H1 (cell line): ENCODE measurements around the gene SLC46A3. TPM values are rescaled to one million over a fixed set of nuclear protein-coding genes. Genes with fewer than 3 reads are reported as not detected.

Experiments used
- JUND ChIP-seq: IDR thresholded peaks from 2 replicates; pipeline ENCODE4 v1.6.1; 2011; ENCODE audit warnings: mild to moderate bottlenecking, improper control_type of control experiment, low read length
- NANOG ChIP-seq: IDR thresholded peaks from 2 replicates; pipeline ENCODE4 v1.6.1; 2011; ENCODE audit warnings: low read length, low read depth, mild to moderate bottlenecking, inconsistent platforms; ENCODE audit not compliant: insufficient read depth, poor library complexity, severe bottlenecking
- POLR2A ChIP-seq, 2 experiments: IDR thresholded peaks; 1 replicate in 1 of 2; 2 replicates in 1 of 2; pipeline ENCODE4 v1.6.1; 2011; ENCODE audit warnings: low read depth in 2 of 2, low read length in 2 of 2, mild to moderate bottlenecking in 2 of 2; ENCODE audit errors: control extremely low read depth in 1 of 2
- RNF2 ChIP-seq: fragments of 200-900, 300-1000 bp; sonication (generic); IDR thresholded peaks from 2 replicates; pipeline ENCODE4 v1.7.1; 2016; ENCODE audit warnings: borderline replicate concordance, low read depth, mild to moderate bottlenecking, antibody characterized with exemption, low read length; ENCODE audit not compliant: poor library complexity, severe bottlenecking; ENCODE audit errors: missing control alignments
- polyA plus RNA-seq, 7 experiments: library from polyadenylated mRNA; depleted of rRNA in 3 of 7; stranded (reverse) in 5 of 7; unstranded in 2 of 7; fragments of >200 nt in 5 of 7; fragments of 200-250 nt in 2 of 7; gene quantifications; 1 replicate in 5 of 7; 2 replicates in 1 of 7; 4 replicates in 1 of 7; pipeline versions ENCODE4 v1.2.1 to v1.2.3, GENCODE V29; 2011 to 2013; ENCODE audit warnings: missing spikeins in 2 of 7, mixed read lengths in 2 of 7
- total RNA-seq: library from RNA; stranded (reverse); fragmentation: NEBNext Ultra II Directional; extraction: Animal tissue kit (Norgen Biotek cat#: 25700); gene quantifications from 2 replicates; pipeline ENCODE4 v1.2.1, GENCODE V29; 2021

Gene SLC46A3
- total and polyA plus RNA-seq, 2 of the 8 experiments (the other 6 are each of a cell fraction or from before 2014, with no cell fraction given) = 0.39 to 0.67 TPM

GRCh38 chr13:28735481-28736029 is 16.8 kb upstream of the SLC46A3 start (continued):
- no peak for TF ChIP-seq NANOG
- no peak for TF ChIP-seq JUND
- no peak for TF ChIP-seq POLR2A (IDR thresholded peaks at IDR 0.05; ENCODE audit: control extremely low read depth in 1 of 2, low read depth in 2 of 2, low read length in 2 of 2)
- no peak for TF ChIP-seq RNF2
